SH-SY5Y (cell line): ENCODE data around the gene BUD23.

ENCODE experiments used
- GATA2 ChIP-seq: IDR thresholded peaks from 2 replicates; pipeline ENCODE4 v1.6.1; 2011; ENCODE audit warnings: mild to moderate bottlenecking, low read depth, low read length
- GATA3 ChIP-seq: IDR thresholded peaks from 2 replicates; pipeline ENCODE4 v1.6.1; 2011; ENCODE audit warnings: low read depth, mild to moderate bottlenecking, low read length, moderate library complexity

DNA sequence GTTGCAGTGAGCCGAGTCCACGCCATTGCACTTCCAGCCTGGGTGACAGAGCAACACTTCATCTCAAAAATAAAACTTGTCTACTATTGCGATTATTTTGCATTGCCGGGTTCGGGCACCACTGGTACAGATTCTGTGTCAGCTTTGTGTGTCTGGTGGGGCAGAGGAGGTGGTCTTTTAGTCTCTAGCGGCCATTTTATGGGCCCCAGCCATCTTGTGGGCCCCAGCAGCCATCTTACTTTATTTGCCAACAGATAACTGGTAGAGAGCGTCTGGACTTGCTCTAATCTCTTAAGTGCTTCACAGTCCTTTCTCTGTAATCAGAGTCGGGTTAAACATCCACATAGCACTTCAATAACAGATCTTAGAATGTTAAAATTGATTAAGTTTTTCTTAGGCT lies 4.9 kb downstream of the BUD23 start:
- TF ChIP-seq GATA2 (no peak), GATA3 (no peak)
